ENCODE results near the gene C5AR1. TPM values are rescaled to one million over a fixed set of nuclear protein-coding genes. Genes with fewer than 3 reads are reported as not detected.
A peak's percentile ranks its signal among the peaks of the same experiment; 100 is the strongest.

The C5AR1 gene
- total RNA-seq, 2 experiments from 2014 or later, result 1.1 TPM; not detected in 1

GRCh38 chr19:47302249-47302648 lies 7.4 kb upstream of the C5AR1 start:
- ChIA-PET POLR2A (no interaction called here), CTCF (ENCODE audit: unreplicated experiment) (no interaction called here)
- DNase-seq (ENCODE audit: low spot score), result no peak
- Histone ChIP-seq H3K27ac (ENCODE audit: low read depth, low read length, poor library complexity, severe bottlenecking) (no peak overlapping the region), H3K79me2 (ENCODE audit: insufficient read depth, low read depth, low read length) (no peaks in the 10 kb centered on the region), H2AFZ (ENCODE audit: low read length) (no peak overlapping the region), H3K36me3 (ENCODE audit: insufficient read depth, low read length) (no peaks in the 10 kb centered on the region), H3K4me3 (ENCODE audit: low read depth, low read length, poor library complexity, severe bottlenecking) (no peak overlapping the region), H3K4me2 (ENCODE audit: low read length) (no peak overlapping the region), H3K9me2 (ENCODE audit: insufficient read depth, low read length) (no peaks in the 10 kb centered on the region), H4K20me1 (ENCODE audit: insufficient read depth, low read length) (no peaks in the 10 kb centered on the region), H3K4me1 (ENCODE audit: insufficient read depth, low read length, poor library complexity, severe bottlenecking) (peaks cover 8% of the 10 kb centered on the region), H3K9me3 (ENCODE audit: low read length) (no peaks in the 10 kb centered on the region)
- intact Hi-C loops (cut with micrococcal nuclease; ENCODE audit: unreplicated experiment), result no loop called here
- TF ChIP-seq EZH2phosphoT487 (IDR thresholded peaks at IDR 0.05; ENCODE audit: borderline replicate concordance, low read depth, low read length), result no peak
- BruUV-seq (replicated peaks), result no TSS peak

- Histone ChIP-seq H3K9me3 (ENCODE audit: low read length) (no peaks in the 10 kb centered on the region), H4K20me1 (ENCODE audit: insufficient read depth, low read length) (no peaks in the 10 kb centered on the region), H3K36me3 (ENCODE audit: insufficient read depth, low read length) (no peaks in the 10 kb centered on the region), H3K4me3 (ENCODE audit: low read depth, low read length, poor library complexity, severe bottlenecking) (no peak overlapping the region), H3K79me2 (ENCODE audit: insufficient read depth, low read depth, low read length) (no peaks in the 10 kb centered on the region), H3K4me1 (ENCODE audit: insufficient read depth, low read length, poor library complexity, severe bottlenecking) (peaks cover 8% of the 10 kb centered on the region), H3K9me2 (ENCODE audit: insufficient read depth, low read length) (no peaks in the 10 kb centered on the region), H2AFZ (ENCODE audit: low read length) (no peak overlapping the region), H3K27ac (ENCODE audit: low read depth, low read length, poor library complexity, severe bottlenecking) (no peak overlapping the region), H3K4me2 (ENCODE audit: low read length) (no peak overlapping the region)
- POLR2A ChIA-PET, result no interaction called here
- no TSS peak for BruUV-seq (replicated peaks)
- intact Hi-C loops (cut with micrococcal nuclease; ENCODE audit: unreplicated experiment), result no loop called here
- DNase-seq (ENCODE audit: low spot score), result no peak
- TF ChIP-seq CTCF (conservative IDR thresholded peaks at IDR 0.05; ENCODE audit: low read length) (no peak), EZH2phosphoT487 (IDR thresholded peaks at IDR 0.05; ENCODE audit: borderline replicate concordance, low read depth, low read length) (no peak)
- CTCF ChIA-PET (ENCODE audit: unreplicated experiment), result no interaction called here
These were observed 5.7 kb upstream of the C5AR1 start for GRCh38 chr19:47303966-47304365.

- Histone ChIP-seq H3K79me2 (ENCODE audit: insufficient read depth, low read depth, low read length) (no peaks in the 10 kb centered on the region), H3K9me2 (ENCODE audit: insufficient read depth, low read length) (no peaks in the 10 kb centered on the region), H3K27ac (ENCODE audit: low read depth, low read length, poor library complexity, severe bottlenecking) (no peak overlapping the region), H4K20me1 (ENCODE audit: insufficient read depth, low read length) (no peaks in the 10 kb centered on the region), H3K9me3 (ENCODE audit: low read length) (no peaks in the 10 kb centered on the region), H3K4me1 (ENCODE audit: insufficient read depth, low read length, poor library complexity, severe bottlenecking) (no peaks in the 10 kb centered on the region), H3K36me3 (ENCODE audit: insufficient read depth, low read length) (no peaks in the 10 kb centered on the region), H3K4me2 (ENCODE audit: low read length) (no peak overlapping the region), H3K4me3 (ENCODE audit: low read depth, low read length, poor library complexity, severe bottlenecking) (no peak overlapping the region), H2AFZ (ENCODE audit: low read length) (no peak overlapping the region)
- intact Hi-C loops (cut with micrococcal nuclease; ENCODE audit: unreplicated experiment), result no loop called here
- DNase-seq (ENCODE audit: low spot score), result peak; percentile 59
- TF ChIP-seq CTCF (conservative IDR thresholded peaks at IDR 0.05; ENCODE audit: low read length) (peak; percentile 99), EZH2phosphoT487 (IDR thresholded peaks at IDR 0.05; ENCODE audit: borderline replicate concordance, low read depth, low read length) (no peak)
- no TSS peak for BruUV-seq (replicated peaks)
- ChIA-PET POLR2A (no interaction called here), CTCF (ENCODE audit: unreplicated experiment) (no interaction called here)
These were observed 4.3 kb upstream of the C5AR1 start for GRCh38 chr19:47305309-47305751.
